ENCODE results near the gene OR5T1.

Gene OR5T1

DNA sequence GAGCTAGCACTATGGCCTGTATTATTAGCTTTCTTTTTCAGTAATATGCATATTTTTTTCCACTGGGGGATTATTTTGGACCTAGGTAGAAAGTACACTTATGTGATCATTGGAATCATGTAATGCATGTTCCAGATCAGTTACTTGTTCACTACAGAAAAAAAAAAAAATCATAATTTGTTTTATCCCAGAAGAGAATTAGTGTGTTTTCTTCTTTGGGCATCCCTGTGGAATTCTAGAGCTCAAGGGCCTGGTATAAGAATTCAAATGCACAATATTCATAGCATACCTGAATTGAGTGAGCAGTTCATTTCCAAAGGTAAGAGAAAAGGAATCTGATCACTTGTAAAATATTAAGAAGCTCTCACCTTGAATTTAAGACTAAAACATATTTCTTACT is at the start of gene OR5T1:
OR5T1 (plus strand) TSS at position 301 of the 400 bp plus-strand sequence. CDS start 1,485 bp downstream, outside the sequence.
- no peak for DNase-seq (ENCODE audit: low spot score)

DNA sequence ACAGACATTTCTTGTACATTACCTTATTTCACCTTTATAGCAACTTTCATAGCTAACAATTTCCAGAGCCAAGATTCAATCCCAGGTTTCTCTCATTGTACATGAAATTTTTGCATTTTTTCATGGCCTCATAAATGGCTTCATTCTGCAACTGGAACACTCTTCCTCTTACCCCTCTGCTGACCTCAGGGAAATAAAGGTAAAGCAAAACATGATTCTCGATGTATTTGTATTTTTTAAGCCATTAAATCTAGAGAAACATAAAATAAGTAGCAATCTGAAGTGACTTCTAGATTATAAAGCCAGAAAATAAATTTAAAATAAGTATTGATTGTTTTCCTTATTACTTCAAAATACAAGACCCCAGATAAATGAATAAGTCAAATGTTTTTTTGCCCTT is 39.8 kb upstream of the OR5T1 start, which contains the start of gene OR5T2:
OR5T2 (minus strand) TSS at position 101 of the 400 bp plus-strand sequence. CDS start 1,193 bp downstream, outside the sequence.
- DNase-seq (ENCODE audit: low spot score) = no peak

DNA sequence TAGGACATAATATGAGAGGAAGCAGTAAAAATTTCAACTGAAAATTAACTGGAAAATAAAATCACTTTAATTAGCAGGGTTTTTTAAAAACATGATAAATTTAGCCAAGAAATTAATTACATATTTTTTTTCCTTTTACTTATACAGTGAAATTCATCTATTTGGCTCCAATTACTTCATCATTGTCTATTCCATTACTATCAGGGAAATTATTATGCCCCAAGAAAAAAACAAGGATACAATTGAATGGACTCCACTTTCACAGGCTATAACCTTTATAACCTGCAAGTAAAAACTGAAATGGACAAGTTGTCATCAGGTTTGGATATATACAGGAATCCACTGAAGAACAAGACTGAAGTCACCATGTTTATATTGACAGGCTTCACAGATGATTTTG is 22.0 kb upstream of the OR5T1 start, which contains the start of gene OR5T3:
OR5T3 (plus strand) TSS at position 301 of the 400 bp plus-strand sequence; CDS start at position 301, 0 bp downstream.
- no peak for DNase-seq (ENCODE audit: low spot score)

DNA sequence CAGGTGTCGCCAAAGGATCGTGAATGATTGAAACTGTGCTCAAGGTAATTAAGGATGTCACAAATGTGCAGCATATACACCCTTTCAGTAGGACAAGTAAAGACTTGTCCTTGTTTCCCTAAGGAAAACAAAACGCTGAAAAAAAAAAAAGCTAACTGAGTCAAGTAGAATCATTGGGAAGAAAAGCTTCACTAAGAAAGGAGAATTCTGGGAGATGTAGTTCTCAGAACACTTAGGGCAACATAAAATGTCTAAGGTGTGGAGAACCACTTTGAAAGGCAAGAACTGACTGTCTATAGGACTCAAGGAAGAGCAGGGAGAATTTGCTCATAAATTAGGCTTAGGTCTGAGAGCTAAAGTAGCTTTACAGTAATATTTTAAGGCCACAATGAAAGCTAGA is 2.9 kb upstream of the OR5T1 start:
- DNase-seq (ENCODE audit: low spot score) = no peak

DNA sequence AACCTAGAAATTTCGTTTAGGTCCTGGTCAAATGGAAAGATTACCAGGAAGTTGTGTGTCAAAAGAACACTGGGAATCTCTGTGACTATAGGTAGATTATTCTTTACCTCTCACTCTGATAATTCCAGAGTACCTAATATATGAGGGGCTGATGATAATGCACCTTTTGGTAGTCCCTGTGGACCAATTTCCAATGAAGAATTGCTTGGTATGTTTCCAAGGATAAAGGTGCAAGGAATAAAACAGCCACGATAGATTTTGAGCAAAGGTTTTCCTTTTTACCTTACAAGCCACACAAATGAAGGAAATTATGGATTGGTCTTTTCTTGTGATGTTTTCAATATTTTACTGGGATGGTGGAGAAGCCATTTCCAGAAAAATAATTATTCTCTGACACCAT is 18.2 kb downstream of the OR5T1 start, which contains the start of gene OR8H1:
OR8H1 (minus strand) TSS at position 101 of the 400 bp plus-strand sequence. CDS start 1,192 bp downstream, outside the sequence.
- DNase-seq (ENCODE audit: low spot score) = no peak

DNA sequence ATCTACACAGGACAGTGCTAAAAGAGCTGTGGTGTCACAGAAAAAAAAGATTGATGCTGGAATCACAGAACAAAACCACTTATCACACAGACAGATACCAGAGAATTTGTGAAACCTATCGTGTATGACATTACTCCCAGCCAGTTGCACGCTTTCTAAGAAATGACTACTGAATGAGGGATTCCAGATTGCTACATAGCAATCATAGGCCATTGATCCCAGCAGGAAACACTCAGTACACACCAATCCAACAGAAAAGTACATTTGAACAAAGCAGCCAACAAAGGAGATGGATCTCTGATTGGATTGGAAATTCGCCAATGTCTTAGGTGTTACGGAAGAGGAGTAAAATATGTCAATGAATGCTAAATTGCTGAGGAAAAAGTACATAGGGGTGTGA is 22.9 kb downstream of the OR5T1 start:
- DNase-seq (ENCODE audit: low spot score) = no peak

DNA sequence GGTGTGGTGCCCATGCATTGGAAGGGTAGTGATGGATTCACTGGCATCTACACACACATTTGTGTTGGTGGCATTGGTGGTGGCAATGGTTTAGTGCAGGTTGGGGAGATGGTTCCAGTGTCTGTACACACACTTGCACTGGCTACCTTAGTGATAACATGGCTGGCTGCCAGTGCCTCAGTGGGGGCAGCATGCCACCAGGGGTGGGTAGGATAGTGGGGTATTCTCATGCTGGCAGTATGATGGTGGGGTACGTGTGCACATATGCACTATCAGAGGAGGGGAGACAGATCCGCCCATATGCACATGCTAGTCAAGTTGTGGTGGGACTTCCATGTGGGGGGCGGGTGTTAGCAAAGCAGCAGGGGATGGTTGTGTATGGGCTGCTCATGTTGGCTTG is 33.9 kb downstream of the OR5T1 start:
- DNase-seq (ENCODE audit: low spot score) = no peak

DNA sequence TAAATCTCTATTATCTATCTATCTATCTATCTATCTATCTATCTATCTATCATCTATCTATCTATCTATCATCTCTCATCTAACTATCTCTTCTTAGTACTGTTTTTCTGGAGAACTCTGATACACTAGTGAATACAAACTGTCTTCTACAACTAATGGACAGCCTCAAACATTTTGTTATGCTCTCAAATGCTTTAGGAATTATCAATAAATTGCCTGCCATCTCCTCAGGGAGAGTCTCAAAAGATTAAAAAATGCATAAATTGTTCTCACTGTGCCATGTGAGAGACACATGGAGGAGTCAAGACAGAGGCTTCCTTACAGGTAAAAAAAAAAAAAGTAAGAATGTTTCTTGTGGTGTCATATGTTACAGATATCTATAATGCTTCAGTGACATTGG is 40.9 kb downstream of the OR5T1 start, which contains the start of gene OR8K3:
OR8K3 (plus strand) TSS at position 301 of the 400 bp plus-strand sequence. CDS start 3,163 bp downstream, outside the sequence.
- no peak for DNase-seq (ENCODE audit: low spot score)
